ENCODE results near the gene DRC7.

DRC7 gene

GRCh38 chr16:57751539-57752202, 57.1 kb downstream of the DRC7 start:
- no peak overlapping the region for H3K27ac ChIP-seq (ENCODE audit: low read depth, low read length)
- H3K27me3 ChIP-seq (ENCODE audit: control insufficient read depth, low read length) = no peaks in the 10 kb centered on the region
- no peaks in the 10 kb centered on the region for H3F3A ChIP-seq (ENCODE audit: control insufficient read depth, insufficient read depth)
- peaks cover 7% of the 10 kb centered on the region; the same call in 1 of the 2 replicates for H3K36me3 ChIP-seq (ENCODE audit: control insufficient read depth, low read length)
- no peak overlapping the region for H3K4me3 ChIP-seq (ENCODE audit: low read length)
- no peak overlapping the region for H3K4me2 ChIP-seq (ENCODE audit: low read length)
- H3K79me2 ChIP-seq (ENCODE audit: control insufficient read depth, low read length) = no peaks in the 10 kb centered on the region
- TF ChIP-seq EZH2phosphoT487 (IDR thresholded peaks at IDR 0.05; ENCODE audit: borderline replicate concordance, low read length) (no peak), CTCF (IDR thresholded peaks at IDR 0.05; ENCODE audit: low read depth, low read length, poor library complexity, severe bottlenecking) (no peak)
- H3K9me2 ChIP-seq (replicated peaks; ENCODE audit: control insufficient read depth, low read length) = no peaks in the 10 kb centered on the region
- no peaks in the 10 kb centered on the region for H3K9me3 ChIP-seq (ENCODE audit: control insufficient read depth, insufficient read depth, low read length)
- H3K4me1 ChIP-seq (ENCODE audit: control insufficient read depth, low read length) = no peaks in the 10 kb centered on the region
- no peaks in the 10 kb centered on the region for H4K20me1 ChIP-seq (ENCODE audit: control insufficient read depth, insufficient read depth, low read depth, low read length)

GRCh38 chr16:57752203-57752580, 57.6 kb downstream of the DRC7 start:
- TF ChIP-seq CTCF (IDR thresholded peaks at IDR 0.05; ENCODE audit: low read depth, low read length, poor library complexity, severe bottlenecking) = no peak
- no peak for TF ChIP-seq EZH2phosphoT487 (IDR thresholded peaks at IDR 0.05; ENCODE audit: borderline replicate concordance, low read length)
- Histone ChIP-seq H3K9me2 (replicated peaks; ENCODE audit: control insufficient read depth, low read length) (no peaks in the 10 kb centered on the region), H3K9me3 (ENCODE audit: control insufficient read depth, insufficient read depth, low read length) (no peaks in the 10 kb centered on the region), H4K20me1 (ENCODE audit: control insufficient read depth, insufficient read depth, low read depth, low read length) (no peaks in the 10 kb centered on the region), H3F3A (ENCODE audit: control insufficient read depth, insufficient read depth) (no peaks in the 10 kb centered on the region), H3K36me3 (ENCODE audit: control insufficient read depth, low read length) (peaks cover 7% of the 10 kb centered on the region; the same call in 1 of the 2 replicates), H3K27ac (ENCODE audit: low read depth, low read length) (no peak overlapping the region), H3K79me2 (ENCODE audit: control insufficient read depth, low read length) (no peaks in the 10 kb centered on the region), H3K4me3 (ENCODE audit: low read length) (no peak overlapping the region), H3K27me3 (ENCODE audit: control insufficient read depth, low read length) (no peaks in the 10 kb centered on the region), H3K4me2 (ENCODE audit: low read length) (no peak overlapping the region), H3K4me1 (ENCODE audit: control insufficient read depth, low read length) (no peaks in the 10 kb centered on the region)

- Histone ChIP-seq H3K9me3 (ENCODE audit: control insufficient read depth, insufficient read depth, low read length) (no peaks in the 10 kb centered on the region), H3K4me1 (ENCODE audit: control insufficient read depth, low read length) (no peaks in the 10 kb centered on the region), H4K20me1 (ENCODE audit: control insufficient read depth, insufficient read depth, low read depth, low read length) (no peaks in the 10 kb centered on the region), H3K36me3 (ENCODE audit: control insufficient read depth, low read length) (peaks cover 12% of the 10 kb centered on the region; the same call in 1 of the 2 replicates), H3F3A (ENCODE audit: control insufficient read depth, insufficient read depth) (no peaks in the 10 kb centered on the region), H3K27me3 (ENCODE audit: control insufficient read depth, low read length) (no peaks in the 10 kb centered on the region), H3K27ac (ENCODE audit: low read depth, low read length) (no peak overlapping the region), H3K9me2 (replicated peaks; ENCODE audit: control insufficient read depth, low read length) (no peaks in the 10 kb centered on the region), H3K4me2 (ENCODE audit: low read length) (no peak overlapping the region), H3K79me2 (ENCODE audit: control insufficient read depth, low read length) (no peaks in the 10 kb centered on the region), H3K4me3 (ENCODE audit: low read length) (no peak overlapping the region)
- TF ChIP-seq EZH2phosphoT487 (IDR thresholded peaks at IDR 0.05; ENCODE audit: borderline replicate concordance, low read length) (no peak), CTCF (IDR thresholded peaks at IDR 0.05; ENCODE audit: low read depth, low read length, poor library complexity, severe bottlenecking) (no peak)
These were observed 58.2 kb downstream of the DRC7 start for GRCh38 chr16:57752581-57753447.

Data from DOHH2 (cell line).